Kasumi-1 (cell line): ENCODE results near the gene ICA1.
"Not testable (repeated sequence)": the region's sequence is repeated elsewhere in the genome, so short reads cannot be mapped to it uniquely, and the experiment has no call there.

Experiments
- DNase-seq, 2 experiments: peaks; one replicate each; lab custom pipeline; 2025; lab: John Stamatoyannopoulos, UW

Gene ICA1

DNA sequence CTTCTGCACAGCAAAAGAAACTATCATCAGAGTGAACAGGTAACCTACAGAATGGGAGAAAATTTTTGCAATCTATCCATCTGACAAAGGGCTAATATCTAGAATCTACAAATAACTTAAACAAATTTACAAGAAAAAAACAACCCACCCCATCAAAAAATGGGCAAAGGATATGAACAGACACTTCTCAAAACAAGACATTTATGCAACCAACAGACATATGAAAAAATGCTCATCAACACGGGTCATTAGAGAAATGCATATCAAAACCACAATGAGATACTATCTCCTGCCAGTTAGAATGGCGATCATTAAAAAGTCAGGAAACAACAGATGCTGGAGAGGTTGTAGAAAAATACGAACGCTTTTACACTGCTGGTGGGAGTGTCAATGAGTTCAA lies 160.7 kb downstream of the ICA1 start:
- DNase-seq = not testable (repeated sequence)

GRCh38 chr7:8094164-8095140 lies 167.5 kb downstream of the ICA1 start:
- no peak for DNase-seq

DNA sequence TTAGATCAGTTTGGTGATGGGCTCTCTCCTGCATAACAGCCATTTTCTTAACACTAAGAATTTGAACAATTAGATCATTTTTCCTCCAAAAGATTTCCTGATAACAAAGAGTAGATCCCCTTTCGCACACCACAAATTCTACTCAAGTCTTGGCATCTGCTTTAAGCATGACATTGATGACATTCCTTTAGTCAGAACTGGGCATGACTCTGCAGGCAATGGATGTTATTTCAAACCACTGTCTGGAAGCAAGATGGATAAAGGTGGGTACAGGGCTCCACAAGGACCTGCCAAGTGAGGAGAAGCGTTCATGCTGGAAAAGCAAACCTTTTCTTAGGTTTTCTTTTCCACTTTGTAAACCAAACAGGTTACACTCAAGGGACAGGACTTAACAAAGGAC lies 169.8 kb downstream of the ICA1 start:
- no peak for DNase-seq

DNA sequence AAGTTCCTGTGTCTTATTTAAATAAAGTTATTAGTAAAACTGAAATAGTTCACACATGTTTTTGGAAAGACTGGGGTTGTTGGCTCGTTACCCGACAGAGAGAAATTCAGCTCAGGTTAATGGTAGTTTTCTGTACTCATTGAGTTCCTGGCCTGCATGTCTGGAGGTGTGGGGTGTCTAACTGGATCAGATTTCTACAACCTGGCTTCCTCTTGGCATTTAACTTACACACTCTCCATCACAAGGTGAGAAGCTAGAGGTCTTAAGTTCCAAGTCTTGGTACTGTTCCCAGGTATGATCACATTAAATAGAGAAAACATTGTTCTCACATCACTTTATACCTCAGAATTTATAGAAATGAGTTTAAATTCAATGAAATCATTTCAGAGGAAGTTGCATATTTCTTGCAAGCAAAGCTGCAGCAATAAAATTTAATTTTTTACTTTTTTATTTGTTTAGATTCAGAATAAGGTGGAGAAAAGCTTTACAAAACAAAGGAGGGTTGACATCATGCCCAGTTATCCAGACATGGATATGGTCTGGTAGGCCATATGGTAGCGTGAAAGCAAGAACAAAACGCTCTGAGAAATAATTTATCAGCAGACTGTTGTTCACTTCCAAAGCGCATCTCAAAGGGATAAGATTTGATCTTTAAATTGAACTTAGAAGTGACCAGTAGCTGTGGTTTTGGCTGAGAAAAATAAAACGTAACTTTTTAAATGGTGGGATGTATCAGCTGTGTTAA lies 172.8 kb downstream of the ICA1 start:
- no peak for DNase-seq

GRCh38 chr7:8086239-8086638 lies 175.7 kb downstream of the ICA1 start:
- no peak for DNase-seq

GRCh38 chr7:8085420-8085819 lies 176.5 kb downstream of the ICA1 start:
- no peak for DNase-seq

- DNase-seq = no peak
Measured at GRCh38 chr7:8084836-8085235, 177.1 kb downstream of the ICA1 start.

- no peak for DNase-seq
Measured at GRCh38 chr7:8082762-8083161, 179.2 kb downstream of the ICA1 start.

DNA sequence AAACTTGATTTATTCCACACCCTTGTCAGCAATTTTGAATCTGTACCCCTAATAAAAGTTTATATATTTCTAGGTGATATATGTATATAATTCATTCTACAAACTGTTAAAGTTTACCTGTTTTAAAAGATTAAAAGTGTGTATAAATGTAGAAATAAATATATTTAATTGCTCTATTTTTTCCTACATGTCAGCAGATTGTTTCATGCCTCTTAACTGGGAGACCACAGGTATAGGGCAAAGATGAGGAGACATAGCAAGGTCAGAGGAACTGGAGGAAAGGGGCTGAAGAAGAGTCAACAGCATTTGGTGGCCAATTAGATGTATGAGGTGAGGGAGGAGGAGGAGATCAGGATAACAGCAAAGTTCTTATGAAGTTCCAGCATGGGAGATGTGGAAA lies 183.5 kb downstream of the ICA1 start:
- no peak for DNase-seq

- no peak for DNase-seq
Measured at GRCh38 chr7:8070451-8071180, 191.4 kb downstream of the ICA1 start.

- DNase-seq = no peak
Measured at GRCh38 chr7:8068892-8069686, 192.9 kb downstream of the ICA1 start.

- no peak for DNase-seq
Measured at GRCh38 chr7:8065356-8065813, 196.6 kb downstream of the ICA1 start.

DNA sequence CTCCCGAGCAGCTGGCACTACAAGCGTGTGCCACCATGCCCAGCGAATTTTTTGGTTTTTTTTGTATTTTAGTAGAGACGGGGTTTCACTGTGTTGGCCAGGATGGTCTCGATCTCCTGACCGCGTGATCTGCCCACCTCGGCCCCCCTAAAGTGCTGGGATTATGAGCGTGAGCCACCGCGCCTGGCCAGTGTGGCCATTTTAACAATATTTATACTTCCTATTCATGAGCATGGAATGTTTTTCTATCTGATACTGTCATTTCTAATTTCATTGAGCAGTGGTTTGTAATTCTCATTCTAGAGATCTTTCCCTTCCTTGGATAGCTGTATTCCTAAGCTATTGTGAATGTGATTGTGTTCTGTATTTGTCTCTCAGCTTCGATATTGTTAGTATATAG lies 197.1 kb downstream of the ICA1 start:
- DNase-seq = no peak

GRCh38 chr7:8063706-8064297 lies 198.2 kb downstream of the ICA1 start:
- DNase-seq = no peak

DNA sequence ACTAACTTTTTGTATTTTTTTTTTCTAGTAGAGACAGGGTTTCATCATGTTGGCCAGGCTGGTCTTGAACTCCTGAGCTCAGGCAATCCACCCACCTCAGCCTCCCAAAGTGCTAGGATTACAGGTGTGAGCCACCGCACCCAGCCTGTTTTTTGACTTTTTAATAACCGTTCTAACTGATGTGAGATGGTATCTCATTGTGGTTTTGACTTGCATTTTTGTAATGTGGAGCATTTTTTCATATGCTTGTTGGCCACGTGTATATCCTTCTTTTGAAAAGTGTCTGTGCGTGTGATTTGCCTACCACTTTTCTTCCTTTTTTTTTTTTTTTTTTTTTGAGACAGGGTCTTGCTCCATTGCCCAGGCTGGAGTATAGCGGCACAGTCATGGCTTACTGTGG lies 198.7 kb downstream of the ICA1 start:
- DNase-seq = not testable (repeated sequence)
